ENCODE results near the gene ZBTB48. TPM values are rescaled to one million over a fixed set of nuclear protein-coding genes. Genes with fewer than 3 reads are reported as not detected.
"Not testable (repeated sequence)": the region's sequence is repeated elsewhere in the genome, so short reads cannot be mapped to it uniquely, and the experiment has no call there.

Gene ZBTB48
- total RNA-seq, 1 donor from 2014 or later, result 5.7 TPM

- DNase-seq (ENCODE audit: low read depth), result no peak
- H3K4me3 ChIP-seq (ENCODE audit: low read depth, low read length), result peak within 1 kb of the TSS; percentile 99
- TF ChIP-seq, protein P1, sequence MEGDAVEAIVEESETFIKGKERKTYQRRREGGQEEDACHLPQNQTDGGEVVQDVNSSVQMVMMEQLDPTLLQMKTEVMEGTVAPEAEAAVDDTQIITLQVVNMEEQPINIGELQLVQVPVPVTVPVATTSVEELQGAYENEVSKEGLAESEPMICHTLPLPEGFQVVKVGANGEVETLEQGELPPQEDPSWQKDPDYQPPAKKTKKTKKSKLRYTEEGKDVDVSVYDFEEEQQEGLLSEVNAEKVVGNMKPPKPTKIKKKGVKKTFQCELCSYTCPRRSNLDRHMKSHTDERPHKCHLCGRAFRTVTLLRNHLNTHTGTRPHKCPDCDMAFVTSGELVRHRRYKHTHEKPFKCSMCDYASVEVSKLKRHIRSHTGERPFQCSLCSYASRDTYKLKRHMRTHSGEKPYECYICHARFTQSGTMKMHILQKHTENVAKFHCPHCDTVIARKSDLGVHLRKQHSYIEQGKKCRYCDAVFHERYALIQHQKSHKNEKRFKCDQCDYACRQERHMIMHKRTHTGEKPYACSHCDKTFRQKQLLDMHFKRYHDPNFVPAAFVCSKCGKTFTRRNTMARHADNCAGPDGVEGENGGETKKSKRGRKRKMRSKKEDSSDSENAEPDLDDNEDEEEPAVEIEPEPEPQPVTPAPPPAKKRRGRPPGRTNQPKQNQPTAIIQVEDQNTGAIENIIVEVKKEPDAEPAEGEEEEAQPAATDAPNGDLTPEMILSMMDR (conservative IDR thresholded peaks at IDR 0.05; ENCODE audit: low read depth, low read length), result no peak
Measured at GRCh38 chr1:6554907-6555778, 24.7 kb upstream of the ZBTB48 start, which contains the start of gene TAS1R1. TSS of gene TAS1R1 (plus strand) at chr1:6555307. CDS start at chr1:6555374, 67 bp downstream.

- TF ChIP-seq, protein P1 (conservative IDR thresholded peaks at IDR 0.05; ENCODE audit: low read depth, low read length), result no peak
- DNase-seq (ENCODE audit: low read depth), result no peak
- no peak overlapping the region for H3K4me3 ChIP-seq (ENCODE audit: low read depth, low read length)
Measured at GRCh38 chr1:6557597-6557996, 22.2 kb upstream of the ZBTB48 start.

DNA sequence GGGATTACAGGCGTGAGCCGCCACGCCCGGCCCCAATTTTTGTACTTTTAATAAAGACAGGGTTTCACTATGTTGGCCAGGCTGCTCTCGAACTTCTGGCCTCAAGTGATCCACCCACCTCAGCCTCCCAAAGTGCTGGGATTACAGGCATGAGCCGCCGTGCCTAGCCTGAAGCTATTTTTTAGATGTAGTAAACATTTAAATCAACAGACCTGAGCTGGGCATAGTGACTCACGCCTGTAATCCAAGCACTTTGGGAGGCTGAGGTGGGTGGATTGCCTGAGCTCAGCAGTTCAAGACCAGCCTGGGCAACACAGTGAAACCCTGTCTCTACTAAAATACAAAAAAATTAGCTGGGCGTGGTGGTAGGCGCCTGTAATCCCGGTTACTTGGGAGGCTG lies 20.6 kb upstream of the ZBTB48 start:
- DNase-seq (ENCODE audit: low read depth); H3K4me3 ChIP-seq (ENCODE audit: low read depth, low read length): not testable (repeated sequence)

- DNase-seq (ENCODE audit: low read depth), result no peak
- H3K4me3 ChIP-seq (ENCODE audit: low read depth, low read length), result no peak overlapping the region
- TF ChIP-seq, protein P1 (conservative IDR thresholded peaks at IDR 0.05; ENCODE audit: low read depth, low read length), result no peak
Measured at GRCh38 chr1:6560267-6560666, 19.5 kb upstream of the ZBTB48 start.

GRCh38 chr1:6569033-6569432 lies 10.8 kb upstream of the ZBTB48 start:
- TF ChIP-seq, protein P1 (conservative IDR thresholded peaks at IDR 0.05; ENCODE audit: low read depth, low read length), result no peak
- no peak for DNase-seq (ENCODE audit: low read depth)
- H3K4me3 ChIP-seq (ENCODE audit: low read depth, low read length), result no peak overlapping the region

DNA sequence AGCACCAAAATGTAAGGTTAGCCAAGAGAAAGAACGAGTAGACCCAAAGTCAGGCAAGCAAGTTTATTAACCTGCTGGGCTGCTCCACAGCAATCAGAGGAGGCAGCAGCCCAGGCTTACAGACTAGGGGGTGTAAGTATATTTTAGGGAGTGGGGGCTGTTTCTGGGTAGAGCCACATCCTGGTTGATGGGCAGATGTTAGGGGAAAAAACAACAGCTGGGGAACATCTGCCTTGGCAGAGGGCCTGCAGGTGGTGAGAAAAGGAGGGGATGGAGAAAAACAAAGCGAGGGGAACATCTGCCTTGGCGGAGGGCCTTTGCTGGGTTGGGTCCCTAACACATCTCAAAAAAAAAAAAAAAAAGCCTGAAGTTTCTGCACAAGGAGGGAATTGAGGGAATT lies 9.7 kb upstream of the ZBTB48 start:
- no peak for DNase-seq (ENCODE audit: low read depth)
- TF ChIP-seq, protein P1 (conservative IDR thresholded peaks at IDR 0.05; ENCODE audit: low read depth, low read length), result no peak
- no peak overlapping the region for H3K4me3 ChIP-seq (ENCODE audit: low read depth, low read length)

DNA sequence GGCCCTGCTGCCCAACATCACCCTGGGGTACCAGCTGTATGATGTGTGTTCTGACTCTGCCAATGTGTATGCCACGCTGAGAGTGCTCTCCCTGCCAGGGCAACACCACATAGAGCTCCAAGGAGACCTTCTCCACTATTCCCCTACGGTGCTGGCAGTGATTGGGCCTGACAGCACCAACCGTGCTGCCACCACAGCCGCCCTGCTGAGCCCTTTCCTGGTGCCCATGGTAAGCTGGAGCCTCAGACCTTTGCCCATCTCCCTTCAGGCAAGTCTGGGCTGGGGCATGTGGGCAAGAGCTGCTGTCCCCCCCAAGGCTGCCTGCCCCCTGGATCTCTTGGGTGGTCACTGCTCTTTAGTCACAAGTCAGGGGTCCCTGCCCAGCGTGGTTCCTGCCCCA lies 8.8 kb upstream of the ZBTB48 start:
- no peak for DNase-seq (ENCODE audit: low read depth)
- H3K4me3 ChIP-seq (ENCODE audit: low read depth, low read length), result no peak overlapping the region
- TF ChIP-seq, protein P1 (conservative IDR thresholded peaks at IDR 0.05; ENCODE audit: low read depth, low read length), result no peak

All from epithelial cell of proximal tubule (primary cell).